HUDEP-2 (cell line): ENCODE data around the gene CLMP.
"Not testable (repeated sequence)": the region's sequence is repeated elsewhere in the genome, so short reads cannot be mapped to it uniquely, and the experiment has no call there.

Experiments used
- DNase-seq, 76 experiments: peaks; one replicate each; lab custom pipeline; 2025; ENCODE audit not compliant: unreplicated experiment in 76 of 76; lab: John Stamatoyannopoulos, UW

The CLMP gene

DNA sequence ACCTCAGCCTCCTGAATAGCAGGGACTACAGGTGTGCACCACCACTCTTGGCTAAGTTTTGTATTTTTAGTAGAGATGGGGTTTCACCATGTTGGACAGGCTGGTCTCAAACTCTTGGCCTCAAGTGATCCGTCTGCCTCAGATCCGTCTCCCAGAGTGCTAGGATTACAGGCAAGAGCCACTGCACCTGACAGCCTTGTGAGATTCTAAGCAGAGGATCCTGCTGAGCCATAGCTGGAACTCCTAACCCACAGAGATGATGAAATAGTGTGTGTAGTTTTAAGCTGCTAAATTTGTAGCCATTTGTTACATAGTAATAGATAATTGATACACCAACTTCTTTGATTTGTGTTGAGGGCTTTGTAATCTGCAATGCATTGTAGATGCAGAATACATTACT lies 51.1 kb downstream of the CLMP start:
- DNase-seq: no peak

DNA sequence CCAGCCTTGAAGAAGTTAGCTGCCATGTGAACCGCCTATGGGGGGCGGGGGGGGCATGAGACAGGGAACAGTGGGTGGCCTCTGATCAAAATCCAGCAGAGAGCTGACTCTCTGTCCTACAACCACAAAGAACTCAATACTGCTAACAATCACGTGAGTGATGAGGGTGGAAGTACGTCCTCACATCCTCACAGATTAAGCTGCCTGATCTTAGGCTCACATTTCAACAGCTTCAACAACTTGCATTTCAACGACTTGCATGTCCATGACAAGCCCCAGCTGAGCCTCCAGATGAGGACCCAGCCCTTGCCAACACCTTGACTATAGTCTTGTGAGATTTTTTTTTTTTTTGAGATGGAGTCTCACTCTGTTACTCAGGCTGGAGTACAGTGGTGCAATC lies 51.6 kb downstream of the CLMP start:
- DNase-seq: no peak

DNA sequence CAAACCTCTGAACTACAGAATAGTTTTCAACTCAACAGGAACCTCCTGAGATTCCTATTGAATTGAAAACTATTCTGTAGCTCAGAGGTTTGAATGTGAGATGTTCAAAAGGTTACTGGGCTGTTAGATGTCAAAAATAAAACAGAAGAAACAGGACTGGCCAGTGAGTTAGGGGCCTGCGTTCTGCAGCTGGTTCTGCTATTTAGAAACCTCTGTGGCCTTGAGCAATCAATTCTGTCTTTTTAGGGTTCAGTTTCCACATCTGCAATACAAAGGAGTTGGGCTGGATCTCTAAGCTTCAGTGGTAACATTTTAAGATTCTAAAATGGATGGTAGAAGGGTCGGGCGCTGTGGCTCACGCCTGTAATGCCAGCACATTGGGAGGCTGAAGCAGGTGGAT lies 55.8 kb downstream of the CLMP start:
- DNase-seq: no peak

DNA sequence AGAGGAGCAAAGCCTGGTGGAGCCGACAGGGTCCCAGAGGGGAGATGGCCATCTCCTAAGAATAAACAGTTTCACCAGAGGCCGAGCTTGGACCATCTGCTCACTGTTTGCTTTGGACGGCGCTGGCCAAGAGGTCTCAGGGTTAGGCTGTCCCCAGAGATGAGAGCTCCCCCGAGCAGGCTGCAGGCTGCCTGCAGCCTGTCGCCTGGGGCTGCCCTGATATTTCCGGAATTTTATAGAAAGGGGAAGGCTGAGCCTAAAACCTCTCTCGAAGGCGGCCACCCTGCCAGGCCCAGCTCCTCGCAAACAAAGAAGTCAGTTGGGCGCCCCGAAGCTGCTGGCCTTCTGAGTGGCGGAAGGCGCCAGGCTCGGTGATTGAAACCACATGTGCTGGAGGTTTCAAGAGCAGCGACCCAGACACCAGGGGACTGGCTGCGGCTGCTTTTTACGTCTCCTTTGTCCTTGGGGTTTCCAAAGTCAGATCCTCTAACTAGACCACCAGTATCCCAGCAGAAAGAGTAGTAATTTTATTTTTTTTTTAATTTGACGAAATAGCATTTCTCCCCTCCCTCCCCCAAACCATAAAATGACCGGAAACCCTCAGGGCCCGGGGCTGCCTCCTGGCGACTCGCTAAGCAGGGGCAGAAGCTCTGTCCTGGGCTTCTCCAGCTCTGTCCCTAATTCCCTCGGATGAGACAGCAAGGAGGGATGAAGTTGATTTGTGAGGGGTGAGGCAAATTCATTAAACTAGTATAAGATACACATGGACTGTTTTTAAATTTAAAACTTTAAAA lies 57.4 kb downstream of the CLMP start:
- DNase-seq: no peak

DNA sequence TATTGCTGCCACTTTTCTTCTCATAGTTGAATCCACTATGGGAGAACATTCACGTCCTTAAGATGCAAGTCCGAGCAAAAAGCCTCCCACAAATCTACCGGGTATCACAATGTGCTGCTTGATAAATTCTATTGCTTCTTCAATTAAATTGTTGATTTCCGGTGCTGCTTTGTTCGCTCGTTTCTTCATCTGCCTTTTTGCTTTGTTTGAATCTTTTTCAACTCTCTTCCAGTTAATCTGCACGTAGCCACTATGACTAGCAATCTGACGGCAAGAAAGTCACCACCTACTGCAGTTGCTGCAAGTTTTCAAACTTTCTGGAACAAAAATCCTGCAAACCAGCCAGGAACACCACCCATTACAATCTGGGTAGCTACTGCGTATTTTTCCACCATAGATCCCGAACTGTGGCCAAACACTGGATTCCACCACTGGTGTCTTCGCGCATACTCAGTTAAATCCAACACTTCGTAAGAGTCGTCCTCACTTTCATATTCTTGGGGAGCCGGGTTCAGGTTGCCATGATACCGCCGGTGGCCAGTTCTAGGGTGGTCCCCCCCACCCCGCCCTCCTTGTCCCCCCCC lies 59.1 kb downstream of the CLMP start:
- DNase-seq: no peak

DNA sequence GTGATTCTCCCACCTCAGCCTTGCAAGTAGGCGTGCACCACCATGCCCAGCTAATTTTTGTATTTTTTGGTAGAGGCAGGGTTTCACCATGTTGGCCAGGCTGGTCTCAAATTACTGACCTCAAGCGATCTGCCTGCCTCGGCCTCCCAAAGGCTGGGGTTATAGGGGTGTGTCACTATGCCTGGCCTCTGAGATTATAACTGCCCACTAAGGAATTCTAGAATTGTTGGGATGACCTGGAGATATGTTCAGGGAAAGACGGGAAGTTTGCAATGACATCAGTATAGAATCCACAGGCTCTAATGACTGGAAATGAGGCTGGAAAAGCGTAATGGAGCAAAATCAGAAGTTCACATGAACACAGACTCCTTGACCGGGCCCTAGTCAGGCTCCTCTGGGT lies 62.2 kb downstream of the CLMP start:
- no peak for DNase-seq

DNA sequence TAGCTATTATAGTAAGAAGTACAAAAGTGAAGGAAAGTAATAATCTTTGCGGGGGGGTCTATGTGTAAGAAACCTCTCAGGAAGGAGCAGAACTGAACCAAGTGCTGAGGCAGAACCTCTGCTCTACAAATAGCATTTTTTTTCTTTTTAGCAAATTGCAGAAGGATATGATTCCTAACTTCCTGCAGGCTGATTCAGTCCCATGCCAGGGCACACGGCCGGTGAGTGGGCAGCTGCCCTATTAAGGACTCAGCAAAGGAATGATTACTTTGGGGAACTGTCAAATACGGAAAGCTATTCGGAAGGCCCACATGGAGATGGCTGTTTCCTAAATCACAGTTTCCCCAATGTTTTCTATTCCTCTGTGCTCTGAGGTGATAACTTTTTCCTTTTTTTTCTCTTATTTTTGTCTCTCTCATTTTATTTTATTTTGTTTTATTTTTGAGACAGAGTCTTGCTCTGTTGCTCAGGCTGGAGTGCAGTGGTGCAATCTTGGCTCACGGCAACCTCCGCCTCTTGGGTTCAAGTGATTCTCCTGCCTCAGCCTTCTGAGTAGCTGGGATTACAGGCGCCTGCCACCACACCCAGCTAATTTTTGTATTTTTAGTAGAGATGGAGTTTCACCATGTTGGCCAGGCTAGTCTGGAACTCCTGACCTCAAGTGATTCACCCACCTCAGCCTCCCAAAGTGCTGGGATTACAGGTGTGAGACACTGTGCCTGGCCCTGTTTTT lies 62.8 kb downstream of the CLMP start:
- DNase-seq: not testable (repeated sequence)

DNA sequence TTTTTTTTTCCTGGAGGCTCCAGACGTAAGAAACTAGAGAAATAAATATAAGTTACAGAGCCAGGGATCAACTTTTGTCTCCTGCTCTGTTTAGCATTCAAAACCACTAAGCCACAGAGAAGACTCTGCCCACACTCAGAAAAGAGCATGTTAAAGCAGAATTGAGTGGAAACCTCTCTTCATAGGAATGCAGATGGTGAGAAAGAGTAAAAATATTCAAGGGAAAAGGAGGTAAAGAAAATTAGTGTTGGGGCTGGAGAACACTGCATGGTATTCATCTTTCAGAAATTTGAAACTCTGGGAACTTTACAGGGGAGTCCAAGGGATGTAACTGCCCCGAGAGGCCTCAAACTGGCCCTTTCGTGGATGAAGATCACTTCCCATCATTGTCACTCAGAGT lies 65.1 kb downstream of the CLMP start:
- no peak for DNase-seq

DNA sequence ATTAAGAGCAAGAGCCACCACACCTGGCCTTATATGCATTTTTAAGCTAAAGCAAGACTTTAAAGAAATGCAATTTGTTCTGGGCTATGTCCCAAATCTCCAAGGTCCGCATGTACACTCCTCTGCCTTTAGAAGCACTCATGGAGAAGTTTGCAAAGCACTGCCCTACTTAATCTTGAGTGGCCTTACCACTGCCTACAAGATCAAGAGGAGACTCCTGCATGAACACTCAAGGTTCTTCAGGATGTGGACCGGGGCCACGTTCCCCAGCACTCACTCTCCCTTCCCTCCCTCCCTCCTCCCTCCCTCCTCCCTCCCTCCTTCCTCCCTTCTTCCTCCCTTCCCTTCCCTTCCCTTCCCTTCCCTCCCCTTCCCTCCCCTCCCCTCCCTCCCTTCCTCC lies 69.9 kb downstream of the CLMP start:
- no peak for DNase-seq

DNA sequence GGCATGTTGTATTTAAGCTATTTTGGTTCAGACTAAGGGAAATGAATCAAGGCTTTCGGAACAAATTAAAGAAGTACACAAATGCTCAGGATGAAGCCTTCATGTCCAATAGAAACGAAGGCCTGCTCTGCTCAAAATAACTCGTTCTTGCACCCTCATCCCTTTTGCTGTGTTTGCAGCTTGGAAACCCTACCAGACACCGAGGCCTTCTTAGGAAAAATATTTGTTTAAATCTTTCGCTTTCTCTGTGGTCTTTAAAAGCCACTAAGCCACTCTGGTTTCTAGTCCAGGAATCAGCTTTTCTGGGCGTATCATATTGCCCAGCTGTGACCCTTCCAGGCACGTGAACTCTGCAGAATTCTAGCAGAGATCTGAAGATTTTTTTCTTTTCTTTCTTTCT lies 72.2 kb downstream of the CLMP start:
- DNase-seq: no peak

DNA sequence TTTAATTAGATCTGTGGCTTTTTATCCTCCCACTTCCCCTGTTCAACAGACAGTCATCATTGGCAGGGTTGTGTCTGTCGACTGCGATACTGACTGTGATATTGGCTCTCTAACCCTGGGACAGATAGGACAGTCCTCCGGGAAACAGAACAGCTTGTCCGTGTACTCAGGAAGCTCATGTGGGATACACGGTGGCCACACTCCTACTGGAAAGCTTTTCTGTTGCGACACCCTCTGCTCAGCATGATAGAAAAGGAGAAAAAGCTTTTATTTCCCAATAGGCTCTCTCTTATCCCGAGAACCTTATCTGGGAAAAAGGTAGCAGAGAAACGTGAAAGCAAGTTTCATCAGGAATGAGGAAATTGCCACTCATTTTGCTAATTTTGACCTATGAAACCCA lies 72.7 kb downstream of the CLMP start:
- no peak for DNase-seq

DNA sequence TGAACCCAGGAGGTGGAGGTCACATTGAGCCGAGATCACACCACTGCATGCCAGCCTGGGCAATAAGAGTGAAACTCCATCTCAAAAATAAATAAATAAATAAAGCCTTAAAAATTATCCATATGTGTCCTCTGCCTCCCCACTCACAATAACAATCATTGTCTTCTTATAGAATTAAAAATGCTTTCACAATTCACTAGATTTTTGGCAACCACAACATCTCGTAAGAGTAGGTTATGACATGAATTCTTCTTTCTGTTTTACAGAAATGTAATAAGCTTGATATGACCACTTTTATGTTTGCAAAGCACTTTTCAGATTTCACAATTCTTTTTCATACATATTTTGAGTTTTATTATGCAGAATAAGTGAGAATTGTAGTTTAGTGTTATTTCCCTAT lies 78.6 kb downstream of the CLMP start:
- no peak for DNase-seq

DNA sequence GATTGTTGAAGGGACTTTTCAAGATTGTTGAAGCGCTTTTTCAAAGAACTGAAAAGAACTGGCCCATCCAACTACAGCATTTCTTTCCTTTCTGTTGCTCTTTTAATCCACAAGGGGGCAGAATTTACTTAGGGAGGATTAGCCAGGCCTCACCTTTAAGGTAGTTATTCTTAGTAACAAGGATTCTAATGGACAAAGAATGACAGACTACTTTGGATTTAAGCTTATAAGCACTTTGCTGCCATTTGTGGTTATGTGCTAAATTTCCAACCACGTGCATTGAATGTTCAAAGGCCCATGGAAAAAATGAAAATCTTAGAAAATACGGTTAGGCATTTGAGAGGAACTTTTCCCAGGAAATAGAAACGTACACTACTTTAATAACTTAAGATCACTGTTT lies 83.6 kb downstream of the CLMP start:
- DNase-seq: peak in 9 of 76 experiments; percentile 0 to 20 (median 10)

DNA sequence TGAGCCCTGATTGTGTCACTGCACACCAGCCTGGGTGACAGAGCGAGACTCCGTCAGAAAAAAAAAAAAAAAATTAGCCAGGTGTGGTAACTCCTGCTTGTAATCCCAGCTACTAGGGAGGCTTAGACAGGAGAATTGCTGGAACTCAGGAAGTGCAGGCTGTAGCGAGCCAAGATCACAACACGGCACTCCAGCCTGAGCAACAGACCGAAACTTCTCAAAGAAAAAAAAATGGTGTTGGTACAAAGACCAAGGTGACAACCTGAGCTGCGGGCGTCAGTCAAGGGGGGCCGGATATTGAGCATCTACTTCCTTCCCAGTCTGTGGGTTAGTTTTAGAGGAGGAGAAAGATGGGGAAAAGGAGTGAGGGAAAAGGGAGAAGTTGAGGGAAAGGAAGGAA lies 84.7 kb downstream of the CLMP start:
- no peak for DNase-seq

DNA sequence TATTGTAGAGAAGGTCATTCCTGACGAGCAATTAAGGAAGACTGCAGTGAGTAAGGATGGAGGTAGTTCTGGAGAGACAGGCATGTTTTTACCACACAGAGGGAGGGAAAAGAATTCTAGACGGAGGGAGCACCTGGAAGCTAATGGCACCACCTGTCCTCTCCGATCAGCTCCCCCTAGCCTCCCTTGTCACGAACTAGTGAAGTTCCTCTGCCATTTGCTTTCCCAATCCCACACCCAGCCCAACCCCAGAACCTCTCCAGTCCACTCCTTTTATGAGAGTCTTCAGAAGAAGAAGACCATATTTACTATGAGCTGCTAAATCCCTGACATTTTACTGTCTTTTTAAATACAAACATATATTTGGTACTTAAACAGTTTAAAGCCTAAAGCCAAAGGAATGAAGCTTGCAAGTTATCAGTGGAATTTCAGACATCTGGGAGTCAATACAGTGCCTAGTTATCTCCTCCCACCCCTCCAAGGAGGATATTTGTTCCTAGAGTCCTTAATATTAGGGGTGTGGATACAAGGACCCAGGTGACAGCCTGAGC lies 87.0 kb downstream of the CLMP start:
- DNase-seq: no peak

DNA sequence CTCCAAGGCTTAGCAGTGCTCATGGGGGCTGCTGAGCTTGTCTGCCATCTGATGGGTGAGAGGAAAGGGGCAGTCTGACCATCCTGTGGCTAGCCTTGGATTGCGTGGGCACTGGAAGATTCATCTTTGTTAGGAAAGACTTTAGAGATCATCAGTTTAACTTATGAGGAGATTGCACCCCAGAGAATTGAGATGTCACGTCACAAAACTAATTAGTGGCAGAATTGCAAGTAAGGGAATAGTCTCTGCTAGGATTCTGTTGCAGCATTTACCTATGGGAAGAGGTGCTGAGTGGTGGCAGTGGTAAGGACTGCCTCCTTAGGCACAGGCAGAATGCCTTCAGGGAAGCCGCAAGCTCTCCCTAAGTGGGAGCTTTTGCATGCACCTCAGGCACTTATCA lies 90.4 kb downstream of the CLMP start:
- DNase-seq: no peak

DNA sequence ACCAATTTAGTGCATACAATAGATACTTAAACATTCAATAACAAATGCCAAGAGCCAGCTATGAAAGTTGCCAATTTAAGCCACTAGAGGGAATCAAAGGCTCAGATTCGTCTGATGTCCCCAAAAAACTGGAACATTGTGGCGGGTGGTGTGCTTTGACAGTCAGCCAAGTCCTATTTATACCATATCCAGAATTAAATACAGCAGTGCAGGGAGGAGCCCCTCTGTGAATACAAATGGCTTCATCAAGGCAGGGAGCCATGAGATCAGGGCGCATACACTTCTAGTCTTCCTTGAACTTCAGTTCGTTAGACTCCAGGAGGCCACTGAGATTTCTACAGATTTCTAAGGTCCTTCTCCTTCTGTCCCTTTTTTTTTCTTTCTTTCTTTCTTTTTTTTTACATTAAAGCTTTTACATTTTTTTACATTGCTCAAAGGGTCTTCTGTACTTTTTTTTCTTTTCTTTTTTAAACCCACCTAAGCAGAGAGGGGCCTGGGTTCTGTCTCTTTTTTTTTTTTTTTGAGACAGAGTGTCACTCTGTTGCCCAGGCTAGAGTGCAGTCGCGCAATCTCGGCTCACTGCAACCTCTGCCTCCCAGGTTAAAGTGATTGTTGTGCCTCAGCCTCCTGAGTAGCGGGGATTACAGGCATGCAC lies 91.6 kb downstream of the CLMP start:
- DNase-seq: peak in 15 of 76 experiments; percentile 1 to 32 (median 11)

DNA sequence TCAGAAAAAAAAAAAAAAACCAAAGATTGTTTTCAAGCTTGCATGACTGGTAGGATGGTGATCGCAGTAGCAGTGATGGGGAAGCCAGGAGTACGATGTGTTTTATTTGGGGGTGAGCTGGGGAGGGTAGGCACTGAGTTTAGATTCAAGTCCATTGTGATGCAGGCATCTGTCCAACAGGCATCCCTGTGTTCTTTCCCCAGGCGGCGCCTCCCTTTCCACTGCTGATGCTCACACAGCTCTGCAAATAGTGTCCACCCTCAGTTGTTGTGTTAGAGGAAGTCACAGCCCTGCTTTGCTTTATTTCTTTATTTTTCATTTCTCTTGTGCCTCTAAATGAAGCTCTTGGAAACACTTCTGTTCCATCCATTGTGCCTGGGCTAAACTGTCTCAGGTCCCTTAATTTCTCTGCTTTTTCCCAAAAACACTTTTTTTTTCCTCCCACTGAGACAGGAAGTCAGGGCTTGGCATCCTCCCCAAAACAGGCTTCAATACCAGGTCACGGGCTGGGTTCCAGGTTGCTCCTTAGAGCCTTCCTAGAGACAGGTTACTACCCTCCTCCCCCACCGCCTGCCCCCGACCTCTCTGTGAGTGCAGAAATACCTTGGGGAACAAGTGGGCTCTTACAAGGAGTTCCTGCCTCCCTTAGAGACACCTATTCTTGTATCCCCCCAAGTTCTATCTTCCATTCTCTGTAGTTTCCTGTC lies 94.5 kb downstream of the CLMP start:
- DNase-seq: no peak

DNA sequence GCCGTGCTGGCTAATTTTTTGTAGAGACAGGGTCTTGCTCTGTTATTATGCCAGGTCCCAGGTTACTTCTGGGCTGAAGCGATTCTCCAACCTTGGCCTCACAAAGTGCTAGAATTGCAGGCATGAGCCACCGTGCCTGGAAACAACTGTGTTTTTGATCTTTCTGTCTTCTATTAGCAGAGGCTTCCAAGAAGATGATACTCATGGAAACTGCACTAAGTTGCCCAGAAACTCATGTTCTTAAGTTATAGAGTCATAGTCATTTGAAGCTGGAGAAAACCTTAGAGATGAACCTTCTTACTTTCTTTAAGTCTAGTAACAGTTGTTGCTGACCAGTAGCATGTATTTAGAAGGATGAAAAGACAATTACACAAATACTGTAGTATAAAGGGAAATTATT lies 96.1 kb downstream of the CLMP start:
- DNase-seq: no peak

DNA sequence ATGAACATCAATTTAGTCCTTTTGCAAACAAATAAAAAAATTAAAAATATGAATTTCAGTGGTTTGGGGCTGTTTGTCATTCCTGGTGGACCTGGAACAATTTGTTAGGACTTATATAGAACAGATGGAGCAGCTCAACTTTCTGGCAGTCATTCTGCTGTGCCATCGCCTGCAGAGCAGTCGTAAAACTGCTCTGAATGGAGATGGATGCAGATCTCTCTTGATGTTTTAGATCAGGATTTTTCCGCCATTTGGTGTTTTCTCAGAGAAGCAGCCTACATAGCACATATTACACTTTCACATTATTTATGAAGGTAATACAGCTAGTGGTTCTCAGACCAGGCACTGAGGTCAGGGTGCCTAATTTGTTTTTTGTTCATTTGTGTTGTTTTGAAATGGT lies 101.3 kb downstream of the CLMP start:
- DNase-seq: no peak

DNA sequence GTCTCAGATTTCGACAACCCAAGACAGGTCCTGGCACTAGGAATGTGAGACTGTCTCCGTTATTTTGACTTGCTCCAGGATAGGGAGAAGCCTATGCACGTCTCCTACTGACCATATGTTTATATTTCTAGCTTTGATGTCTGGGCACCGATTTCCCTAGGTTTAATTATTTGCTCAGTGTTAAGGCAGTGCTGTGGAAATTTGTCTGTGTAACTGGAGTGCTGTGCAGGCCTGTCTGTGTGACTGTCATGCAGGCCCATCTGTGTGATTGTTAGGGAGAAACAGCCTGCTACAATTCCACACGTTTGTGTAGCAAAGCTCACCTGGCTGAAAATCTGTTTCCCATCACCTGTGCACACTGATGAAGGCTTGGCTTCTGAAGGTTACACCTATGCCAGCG lies 103.5 kb downstream of the CLMP start:
- DNase-seq: no peak
